GM12872 (cell line): Measurements from ENCODE around the gene ZFYVE21.

Source experiments
- CTCF ChIP-seq: IDR thresholded peaks from 3 replicates; pipeline ENCODE4 v1.5.1; 2011; ENCODE audit warnings: low read depth, mild to moderate bottlenecking, low read length, moderate library complexity; ENCODE audit not compliant: insufficient read depth

ZFYVE21 gene

GRCh38 chr14:103687712-103688111 lies 27.9 kb upstream of the ZFYVE21 start:
- no peak for TF ChIP-seq CTCF

GRCh38 chr14:103688441-103688840 lies 27.2 kb upstream of the ZFYVE21 start:
- no peak for TF ChIP-seq CTCF

GRCh38 chr14:103688906-103689902 lies 26.4 kb upstream of the ZFYVE21 start:
- no peak for TF ChIP-seq CTCF

- TF ChIP-seq CTCF, result no peak
These were observed 25.3 kb upstream of the ZFYVE21 start for GRCh38 chr14:103690332-103690731.

GRCh38 chr14:103692159-103692558 lies 23.5 kb upstream of the ZFYVE21 start:
- TF ChIP-seq CTCF, result no peak

- TF ChIP-seq CTCF, result no peak
These were observed 22.7 kb upstream of the ZFYVE21 start for GRCh38 chr14:103692871-103693270.

GRCh38 chr14:103693515-103693914 lies 22.1 kb upstream of the ZFYVE21 start:
- TF ChIP-seq CTCF, result no peak
